ENCODE results near the gene RAB9A. TPM values are rescaled to one million over a fixed set of nuclear protein-coding genes. Genes with fewer than 3 reads are reported as not detected.

The RAB9A gene
- total and polyA plus RNA-seq, 10 of the 15 experiments (the other 5 are each of a cell fraction or from before 2014, with no cell fraction given) = 42.1 to 142 (median 49.9) TPM

DNA sequence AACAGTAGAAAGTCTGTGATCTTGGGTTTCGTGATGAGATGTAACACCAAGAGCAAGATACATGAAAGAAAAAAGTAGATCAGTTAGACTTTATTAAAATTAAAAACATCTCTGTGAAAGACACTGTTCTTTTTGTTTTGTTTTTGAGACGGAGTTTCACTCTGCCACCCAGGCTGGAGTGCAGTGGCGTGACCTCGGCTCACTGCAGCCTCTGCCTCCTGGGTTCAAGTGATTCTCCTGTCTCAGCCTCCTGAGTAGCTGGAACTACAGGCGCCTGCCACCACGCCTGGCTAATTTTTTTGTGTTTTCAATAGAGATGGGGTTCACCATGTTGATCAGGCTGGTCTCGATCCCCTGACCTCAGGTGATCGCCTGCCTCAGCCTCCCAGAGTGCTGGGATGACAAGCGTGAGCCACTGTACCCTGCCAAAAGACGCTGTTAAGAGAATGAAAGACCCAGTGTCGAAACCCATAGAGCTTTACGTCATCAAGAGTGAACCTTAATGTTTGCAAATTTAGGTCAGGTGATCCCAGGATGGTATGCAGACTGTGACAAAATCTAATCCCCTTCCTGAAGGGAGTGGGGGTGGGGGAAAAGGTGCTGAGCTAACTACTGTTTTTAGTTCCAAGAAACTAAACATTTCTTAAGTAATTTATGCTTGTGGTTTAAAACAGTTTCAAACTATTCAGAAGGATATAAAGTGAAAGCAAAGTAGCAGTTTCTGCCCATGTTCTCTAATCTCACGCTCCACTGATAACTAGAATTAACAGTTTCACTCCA lies 53.7 kb downstream of the RAB9A start (continued):
- TF ChIP-seq SMARCA5 (IDR thresholded peaks at IDR 0.05) (peak; percentile 57), ZNF207 (IDR thresholded peaks at IDR 0.05; ENCODE audit: borderline replicate concordance) (no peak), POLR2A (IDR thresholded peaks at IDR 0.05; ENCODE audit: low read depth, low read length) (no peak), HDAC6 (IDR thresholded peaks at IDR 0.05; ENCODE audit: unreplicated experiment) (no peak), KLF5 (IDR thresholded peaks at IDR 0.05; ENCODE audit: partially characterized antibody) (peak; percentile 25), MYC (IDR thresholded peaks at IDR 0.05; ENCODE audit: insufficient read depth, insufficient read length, insufficient replicate concordance, low read length, severe bottlenecking) (no peak), TCF12 (IDR thresholded peaks at IDR 0.05; ENCODE audit: low read depth, low read length) (no peak), CBFB (IDR thresholded peaks at IDR 0.05; ENCODE audit: low read depth) (no peak; the same call in 1 of the 2 replicates), STAT3 (IDR thresholded peaks at IDR 0.05; ENCODE audit: low read depth, low read length) (no peak), BRCA1 (IDR thresholded peaks at IDR 0.05; ENCODE audit: low read depth, low read length) (no peak)
- TF ChIP-seq, protein P1, sequence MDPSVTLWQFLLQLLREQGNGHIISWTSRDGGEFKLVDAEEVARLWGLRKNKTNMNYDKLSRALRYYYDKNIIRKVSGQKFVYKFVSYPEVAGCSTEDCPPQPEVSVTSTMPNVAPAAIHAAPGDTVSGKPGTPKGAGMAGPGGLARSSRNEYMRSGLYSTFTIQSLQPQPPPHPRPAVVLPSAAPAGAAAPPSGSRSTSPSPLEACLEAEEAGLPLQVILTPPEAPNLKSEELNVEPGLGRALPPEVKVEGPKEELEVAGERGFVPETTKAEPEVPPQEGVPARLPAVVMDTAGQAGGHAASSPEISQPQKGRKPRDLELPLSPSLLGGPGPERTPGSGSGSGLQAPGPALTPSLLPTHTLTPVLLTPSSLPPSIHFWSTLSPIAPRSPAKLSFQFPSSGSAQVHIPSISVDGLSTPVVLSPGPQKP (IDR thresholded peaks at IDR 0.05; ENCODE audit: low read depth, low read length) = no peak
- TF ChIP-seq, protein P2, sequence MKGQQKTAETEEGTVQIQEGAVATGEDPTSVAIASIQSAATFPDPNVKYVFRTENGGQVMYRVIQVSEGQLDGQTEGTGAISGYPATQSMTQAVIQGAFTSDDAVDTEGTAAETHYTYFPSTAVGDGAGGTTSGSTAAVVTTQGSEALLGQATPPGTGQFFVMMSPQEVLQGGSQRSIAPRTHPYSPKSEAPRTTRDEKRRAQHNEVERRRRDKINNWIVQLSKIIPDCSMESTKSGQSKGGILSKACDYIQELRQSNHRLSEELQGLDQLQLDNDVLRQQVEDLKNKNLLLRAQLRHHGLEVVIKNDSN (IDR thresholded peaks at IDR 0.05; ENCODE audit: borderline replicate concordance, extremely low read length, insufficient read depth, low read depth, low read length) = peak; percentile 11
- TF ChIP-seq, protein P3, sequence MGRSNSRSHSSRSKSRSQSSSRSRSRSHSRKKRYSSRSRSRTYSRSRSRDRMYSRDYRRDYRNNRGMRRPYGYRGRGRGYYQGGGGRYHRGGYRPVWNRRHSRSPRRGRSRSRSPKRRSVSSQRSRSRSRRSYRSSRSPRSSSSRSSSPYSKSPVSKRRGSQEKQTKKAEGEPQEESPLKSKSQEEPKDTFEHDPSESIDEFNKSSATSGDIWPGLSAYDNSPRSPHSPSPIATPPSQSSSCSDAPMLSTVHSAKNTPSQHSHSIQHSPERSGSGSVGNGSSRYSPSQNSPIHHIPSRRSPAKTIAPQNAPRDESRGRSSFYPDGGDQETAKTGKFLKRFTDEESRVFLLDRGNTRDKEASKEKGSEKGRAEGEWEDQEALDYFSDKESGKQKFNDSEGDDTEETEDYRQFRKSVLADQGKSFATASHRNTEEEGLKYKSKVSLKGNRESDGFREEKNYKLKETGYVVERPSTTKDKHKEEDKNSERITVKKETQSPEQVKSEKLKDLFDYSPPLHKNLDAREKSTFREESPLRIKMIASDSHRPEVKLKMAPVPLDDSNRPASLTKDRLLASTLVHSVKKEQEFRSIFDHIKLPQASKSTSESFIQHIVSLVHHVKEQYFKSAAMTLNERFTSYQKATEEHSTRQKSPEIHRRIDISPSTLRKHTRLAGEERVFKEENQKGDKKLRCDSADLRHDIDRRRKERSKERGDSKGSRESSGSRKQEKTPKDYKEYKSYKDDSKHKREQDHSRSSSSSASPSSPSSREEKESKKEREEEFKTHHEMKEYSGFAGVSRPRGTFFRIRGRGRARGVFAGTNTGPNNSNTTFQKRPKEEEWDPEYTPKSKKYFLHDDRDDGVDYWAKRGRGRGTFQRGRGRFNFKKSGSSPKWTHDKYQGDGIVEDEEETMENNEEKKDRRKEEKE (IDR thresholded peaks at IDR 0.05) = no peak
- TF ChIP-seq, protein P4, sequence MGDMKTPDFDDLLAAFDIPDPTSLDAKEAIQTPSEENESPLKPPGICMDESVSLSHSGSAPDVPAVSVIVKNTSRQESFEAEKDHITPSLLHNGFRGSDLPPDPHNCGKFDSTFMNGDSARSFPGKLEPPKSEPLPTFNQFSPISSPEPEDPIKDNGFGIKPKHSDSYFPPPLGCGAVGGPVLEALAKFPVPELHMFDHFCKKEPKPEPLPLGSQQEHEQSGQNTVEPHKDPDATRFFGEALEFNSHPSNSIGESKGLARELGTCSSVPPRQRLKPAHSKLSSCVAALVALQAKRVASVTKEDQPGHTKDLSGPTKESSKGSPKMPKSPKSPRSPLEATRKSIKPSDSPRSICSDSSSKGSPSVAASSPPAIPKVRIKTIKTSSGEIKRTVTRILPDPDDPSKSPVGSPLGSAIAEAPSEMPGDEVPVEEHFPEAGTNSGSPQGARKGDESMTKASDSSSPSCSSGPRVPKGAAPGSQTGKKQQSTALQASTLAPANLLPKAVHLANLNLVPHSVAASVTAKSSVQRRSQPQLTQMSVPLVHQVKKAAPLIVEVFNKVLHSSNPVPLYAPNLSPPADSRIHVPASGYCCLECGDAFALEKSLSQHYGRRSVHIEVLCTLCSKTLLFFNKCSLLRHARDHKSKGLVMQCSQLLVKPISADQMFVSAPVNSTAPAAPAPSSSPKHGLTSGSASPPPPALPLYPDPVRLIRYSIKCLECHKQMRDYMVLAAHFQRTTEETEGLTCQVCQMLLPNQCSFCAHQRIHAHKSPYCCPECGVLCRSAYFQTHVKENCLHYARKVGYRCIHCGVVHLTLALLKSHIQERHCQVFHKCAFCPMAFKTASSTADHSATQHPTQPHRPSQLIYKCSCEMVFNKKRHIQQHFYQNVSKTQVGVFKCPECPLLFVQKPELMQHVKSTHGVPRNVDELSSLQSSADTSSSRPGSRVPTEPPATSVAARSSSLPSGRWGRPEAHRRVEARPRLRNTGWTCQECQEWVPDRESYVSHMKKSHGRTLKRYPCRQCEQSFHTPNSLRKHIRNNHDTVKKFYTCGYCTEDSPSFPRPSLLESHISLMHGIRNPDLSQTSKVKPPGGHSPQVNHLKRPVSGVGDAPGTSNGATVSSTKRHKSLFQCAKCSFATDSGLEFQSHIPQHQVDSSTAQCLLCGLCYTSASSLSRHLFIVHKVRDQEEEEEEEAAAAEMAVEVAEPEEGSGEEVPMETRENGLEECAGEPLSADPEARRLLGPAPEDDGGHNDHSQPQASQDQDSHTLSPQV (IDR thresholded peaks at IDR 0.05) = peak; percentile 16; the same call in 1 of the 2 replicates
- TF ChIP-seq, protein P5, sequence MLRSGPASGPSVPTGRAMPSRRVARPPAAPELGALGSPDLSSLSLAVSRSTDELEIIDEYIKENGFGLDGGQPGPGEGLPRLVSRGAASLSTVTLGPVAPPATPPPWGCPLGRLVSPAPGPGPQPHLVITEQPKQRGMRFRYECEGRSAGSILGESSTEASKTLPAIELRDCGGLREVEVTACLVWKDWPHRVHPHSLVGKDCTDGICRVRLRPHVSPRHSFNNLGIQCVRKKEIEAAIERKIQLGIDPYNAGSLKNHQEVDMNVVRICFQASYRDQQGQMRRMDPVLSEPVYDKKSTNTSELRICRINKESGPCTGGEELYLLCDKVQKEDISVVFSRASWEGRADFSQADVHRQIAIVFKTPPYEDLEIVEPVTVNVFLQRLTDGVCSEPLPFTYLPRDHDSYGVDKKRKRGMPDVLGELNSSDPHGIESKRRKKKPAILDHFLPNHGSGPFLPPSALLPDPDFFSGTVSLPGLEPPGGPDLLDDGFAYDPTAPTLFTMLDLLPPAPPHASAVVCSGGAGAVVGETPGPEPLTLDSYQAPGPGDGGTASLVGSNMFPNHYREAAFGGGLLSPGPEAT (IDR thresholded peaks at IDR 0.05; ENCODE audit: low read depth) = peak; percentile 86
